T-cell (primary cell): ENCODE data around the gene ZNF792. TPM values are rescaled to one million over a fixed set of nuclear protein-coding genes. Genes with fewer than 3 reads are reported as not detected.

Experiments
- total RNA-seq, 35 experiments: library from RNA in 6 of 35; stranded (reverse) in 6 of 35; fragments of 120-200 nt in 1 of 35; gene quantifications; one replicate each; pipeline versions ENCODE4 v1.2.1 to v1.2.4 and lab custom pipeline; 2013 to 2026

Gene ZNF792
- total RNA-seq, 5 donors from 2014 or later (not counting 1 experiment from before 2014, with no cell fraction given), result 14.1 to 29.0 (median 26.8) TPM

Other genes starting within 250 kb of the ZNF792 start
- gene ZNF181, start 230.0 kb downstream of the ZNF792 start, total RNA-seq, result 10 to 100 TPM in 3 of 5 donors, 1 to 10 TPM in 2; 4.5 to 22.9 (median 17.7) TPM
- 10 to 100 TPM in 1 of 5 donors, 1 to 10 TPM in 4; 4.1 to 12.6 (median 8.1) TPM for gene ZNF599, start 191.0 kb downstream of the ZNF792 start, total RNA-seq
- gene ZNF30, start 37.3 kb downstream of the ZNF792 start, total RNA-seq, result 10 to 100 TPM in 2 of 5 donors, 1 to 10 TPM in 3; 3.2 to 10.5 (median 8.7) TPM
- 100 to 1,000 TPM; 189 to 318 (median 227) TPM for gene GRAMD1A, start 36.1 kb upstream of the ZNF792 start, total RNA-seq
- gene SCN1B, start 66.2 kb upstream of the ZNF792 start, total RNA-seq, result 1 to 10 TPM; 1.1 to 4.3 (median 3.7) TPM
- under 1 TPM in 3 of 5 donors, not detected in 2; 0.41 to 0.51 (median 0.46) TPM for gene HPN, start 77.5 kb upstream of the ZNF792 start, total RNA-seq
- gene FXYD3, start 151.6 kb upstream of the ZNF792 start, total RNA-seq, result 1 to 10 TPM in 1 of 5 donors, under 1 TPM in 1, not detected in 3; 0.79 to 1.1 TPM
- gene LGI4, start 170.8 kb upstream of the ZNF792 start, total RNA-seq, result 1 to 10 TPM in 1 of 5 donors, under 1 TPM in 4; 0.15 to 1.1 (median 0.89) TPM
- 1 to 10 TPM in 4 of 5 donors, under 1 TPM in 1; 0.70 to 7.7 (median 4.8) TPM for gene FXYD1, start 174.6 kb upstream of the ZNF792 start, total RNA-seq
- 10 to 100 TPM in 4 of 5 donors, 1 to 10 TPM in 1; 8.8 to 24.0 (median 12.6) TPM for gene FXYD7, start 179.0 kb upstream of the ZNF792 start, total RNA-seq
- 100 to 1,000 TPM; 440 to 616 (median 504) TPM for gene FXYD5, start 190.5 kb upstream of the ZNF792 start, total RNA-seq